MM.1S (cell line): ENCODE results near the gene NGEF.

Experiments used
- DNase-seq: peaks from one replicate; pipeline ENCODE4 v3.0.0-alpha.2; 2015
- H2AFZ ChIP-seq: fragments of 300-600 bp; sonication (generic); 2 replicates; pipeline ENCODE4 v1.6.0; 2016; ENCODE audit warnings: antibody characterized with exemption, low read length
- H3F3A ChIP-seq: fragments of 300-600 bp; sonication (generic); 2 replicates; pipeline ENCODE4 v1.6.1; 2016; ENCODE audit warnings: mild to moderate bottlenecking, antibody characterized with exemption, low read length, moderate library complexity, mixed read lengths; ENCODE audit not compliant: insufficient read depth
- H3K27ac ChIP-seq: fragments of 300-600 bp; sonication (generic); 2 replicates; pipeline ENCODE4 v1.5.1; 2016; ENCODE audit warnings: mild to moderate bottlenecking, low read length
- H3K27me3 ChIP-seq: fragments of 300-600 bp; sonication (generic); replicated peaks from 2 replicates; pipeline ENCODE4 v1.6.0; 2016; ENCODE audit warnings: low read length; ENCODE audit not compliant: insufficient read depth
- H3K36me3 ChIP-seq: fragments of 300-600 bp; sonication (generic); replicated peaks from 2 replicates; pipeline ENCODE4 v1.6.1; 2016; ENCODE audit warnings: mild to moderate bottlenecking, low read length, mixed read lengths; ENCODE audit not compliant: insufficient read depth
- H3K4me1 ChIP-seq: fragments of 300-600 bp; sonication (generic); 2 replicates; pipeline ENCODE4 v1.6.1; 2016; ENCODE audit warnings: low read length, mixed read lengths
- H3K4me2 ChIP-seq: fragments of 300-600 bp; sonication (generic); 2 replicates; pipeline ENCODE4 v1.6.0; 2016; ENCODE audit warnings: low read depth, low read length
- H3K4me3 ChIP-seq: fragments of 300-600 bp; sonication (generic); 2 replicates; pipeline ENCODE4 v1.5.1; 2016; ENCODE audit warnings: low read length, mixed read lengths
- H3K79me2 ChIP-seq: fragments of 300-600 bp; sonication (generic); 2 replicates; pipeline ENCODE4 v1.6.1; 2016; ENCODE audit warnings: mixed run types, low read length, mixed read lengths
- H3K9ac ChIP-seq: fragments of 300-600 bp; sonication (generic); 2 replicates; pipeline ENCODE4 v1.6.1; 2016; ENCODE audit warnings: low read length, mixed read lengths
- H3K9me2 ChIP-seq: fragments of 300-600 bp; sonication (generic); replicated peaks from 2 replicates; pipeline ENCODE4 v1.6.1; 2016; ENCODE audit warnings: mild to moderate bottlenecking, low read length, mixed read lengths; ENCODE audit not compliant: insufficient read depth
- H3K9me3 ChIP-seq: fragments of 300-600 bp; sonication (generic); replicated peaks from 2 replicates; pipeline ENCODE4 v1.6.1; 2016; ENCODE audit warnings: mild to moderate bottlenecking, low read length, mixed read lengths; ENCODE audit not compliant: insufficient read depth
- H4K20me1 ChIP-seq: fragments of 300-600 bp; sonication (generic); 2 replicates; pipeline ENCODE4 v1.6.1; 2016; ENCODE audit warnings: mild to moderate bottlenecking, low read length, moderate library complexity, mixed read lengths; ENCODE audit not compliant: insufficient read depth
- CTCF ChIP-seq: fragments of 300-600 bp; sonication (generic); IDR thresholded peaks from 2 replicates; pipeline ENCODE4 v1.5.1; 2016; ENCODE audit warnings: antibody characterized with exemption, low read length, mixed read lengths
- EZH2 ChIP-seq: fragments of 300-600 bp; sonication (generic); optimal IDR thresholded peaks from 2 replicates; pipeline ENCODE3; 2017; ENCODE audit warnings: low read depth, mild to moderate bottlenecking, antibody characterized with exemption, low read length, mixed read lengths
- EZH2phosphoT487 ChIP-seq: fragments of 300-600 bp; sonication (generic); IDR thresholded peaks from 2 replicates; pipeline ENCODE4 v1.6.1; 2018; ENCODE audit warnings: antibody characterized with exemption, low read length

Gene NGEF

DNA sequence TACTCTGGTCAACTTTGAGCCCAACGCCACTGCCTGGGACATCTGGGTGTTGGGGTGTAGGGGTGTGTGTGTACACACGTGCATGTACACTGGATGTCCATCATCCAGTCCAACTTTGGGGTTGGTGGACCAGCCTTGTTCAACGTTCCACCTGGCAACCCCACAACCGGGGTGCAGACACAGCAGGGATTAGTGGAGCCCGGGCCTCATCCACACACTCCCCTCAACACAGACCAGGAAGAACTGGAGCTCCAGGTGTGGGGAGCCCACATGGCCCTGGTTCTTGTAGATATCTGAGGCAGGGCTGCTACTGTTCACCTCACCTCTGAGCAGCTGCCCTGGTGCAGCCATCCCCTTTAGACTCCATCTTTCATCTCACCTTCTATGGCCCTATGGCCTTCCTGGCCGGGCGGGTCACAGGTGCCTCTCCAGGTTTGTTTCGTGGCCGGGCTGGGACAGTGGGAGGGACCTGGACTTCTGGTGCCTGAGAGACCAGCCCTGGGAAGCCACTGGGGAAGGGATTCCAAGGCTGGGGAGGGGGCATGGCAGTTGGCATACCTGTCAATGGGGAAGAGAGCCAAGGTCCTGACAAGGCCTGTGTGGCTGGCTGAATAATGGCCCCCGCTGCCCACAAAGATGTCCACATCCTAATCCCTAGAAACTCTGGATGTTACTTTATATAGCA, 26.9 kb upstream of the NGEF start:
- Histone ChIP-seq H3K9ac (no peak overlapping the region), H3K4me3 (no peak overlapping the region), H3K9me3 (no peaks in the 10 kb centered on the region), H3K4me2 (no peak overlapping the region), H3K36me3 (no peaks in the 10 kb centered on the region), H3K27me3 (no peaks in the 10 kb centered on the region), H3K79me2 (no peaks in the 10 kb centered on the region), H3F3A (no peaks in the 10 kb centered on the region), H4K20me1 (no peaks in the 10 kb centered on the region), H3K27ac (no peak overlapping the region), H2AFZ (no peak overlapping the region), H3K4me1 (no peaks in the 10 kb centered on the region), H3K9me2 (no peaks in the 10 kb centered on the region)
- TF ChIP-seq CTCF (no peak), EZH2 (no peak), EZH2phosphoT487 (no peak)
- DNase-seq: no peak

DNA sequence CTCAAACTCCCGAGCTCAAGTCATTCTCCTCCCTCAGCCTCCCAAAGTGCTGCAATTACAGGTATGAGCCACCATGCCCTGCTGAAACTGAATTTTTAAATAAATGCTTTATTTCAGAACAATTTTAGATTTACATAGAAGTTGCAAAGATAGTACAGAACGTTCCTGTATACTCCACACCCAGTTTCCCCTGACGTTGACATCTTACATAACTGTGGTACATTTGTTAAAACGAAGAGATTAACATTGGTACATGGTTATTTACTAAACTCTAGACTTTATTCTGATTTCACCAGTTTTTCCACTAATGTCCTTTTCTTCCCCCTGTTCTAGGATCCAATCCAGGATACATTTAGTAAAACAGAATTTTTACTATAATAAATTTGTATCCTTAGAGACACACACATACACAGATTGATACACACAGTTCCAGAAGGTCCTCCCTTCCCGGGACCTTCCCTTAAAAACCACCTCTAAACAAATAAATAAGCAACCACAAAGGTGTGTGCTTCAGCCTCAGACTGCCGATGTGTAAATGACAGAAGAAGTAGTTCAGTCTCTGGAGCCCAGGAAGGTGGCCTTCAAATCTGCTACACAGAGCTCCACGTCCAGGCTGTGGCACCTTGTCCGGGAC, 26.3 kb upstream of the NGEF start:
- no peaks in the 10 kb centered on the region for H3F3A ChIP-seq
- H3K4me2 ChIP-seq: no peak overlapping the region
- H3K27ac ChIP-seq: no peak overlapping the region
- H3K27me3 ChIP-seq: no peaks in the 10 kb centered on the region
- no peaks in the 10 kb centered on the region for H3K9me3 ChIP-seq
- H4K20me1 ChIP-seq: no peaks in the 10 kb centered on the region
- DNase-seq: no peak
- no peaks in the 10 kb centered on the region for H3K36me3 ChIP-seq
- H3K4me1 ChIP-seq: no peaks in the 10 kb centered on the region
- TF ChIP-seq EZH2phosphoT487 (no peak), CTCF (no peak), EZH2 (no peak)
- no peak overlapping the region for H3K4me3 ChIP-seq
- no peaks in the 10 kb centered on the region for H3K9me2 ChIP-seq
- no peak overlapping the region for H2AFZ ChIP-seq
- H3K9ac ChIP-seq: no peak overlapping the region
- H3K79me2 ChIP-seq: no peaks in the 10 kb centered on the region

DNA sequence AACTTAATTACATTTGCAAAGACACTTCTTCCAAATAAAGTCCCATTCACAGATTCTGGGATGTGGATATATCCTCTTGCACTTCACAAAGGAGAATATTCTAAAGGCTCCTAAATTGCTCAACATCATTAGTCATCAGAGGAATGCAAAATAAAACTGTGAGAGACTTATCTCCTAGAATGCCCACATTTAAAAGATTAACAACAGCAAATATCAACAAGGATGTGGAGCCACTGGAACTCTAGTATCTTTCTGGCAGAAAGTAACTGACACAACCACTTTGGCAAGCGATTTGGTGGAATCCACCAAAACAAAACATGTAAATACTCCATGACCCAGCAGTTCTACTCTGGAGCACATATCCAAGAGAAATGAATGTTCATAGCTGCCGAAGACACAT, 24.0 kb upstream of the NGEF start:
- Histone ChIP-seq H3K4me1 (no peaks in the 10 kb centered on the region), H3K27me3 (no peaks in the 10 kb centered on the region), H3K9ac (no peak overlapping the region), H3F3A (no peaks in the 10 kb centered on the region), H3K9me3 (no peaks in the 10 kb centered on the region), H3K27ac (no peak overlapping the region), H3K79me2 (no peaks in the 10 kb centered on the region), H4K20me1 (no peaks in the 10 kb centered on the region), H3K9me2 (no peaks in the 10 kb centered on the region), H2AFZ (no peak overlapping the region), H3K4me2 (no peak overlapping the region), H3K36me3 (no peaks in the 10 kb centered on the region), H3K4me3 (no peak overlapping the region)
- DNase-seq: no peak
- TF ChIP-seq EZH2 (no peak), EZH2phosphoT487 (no peak), CTCF (no peak)
